ENCODE results near the gene CELSR2. TPM values are rescaled to one million over a fixed set of nuclear protein-coding genes. Genes with fewer than 3 reads are reported as not detected.

Gene CELSR2
- total and polyA plus RNA-seq, 2 experiments from 2014 or later = 11.2 to 35.1 TPM

- Histone ChIP-seq H2AFZ (no peak overlapping the region), H3K4me2 (no peak overlapping the region), H3F3A (replicated peaks; ENCODE audit: low read depth) (no peaks in the 10 kb centered on the region), H3K27me3 (ENCODE audit: insufficient read depth) (no peaks in the 10 kb centered on the region), H3K4me3 (no peak overlapping the region), H3K79me2 (replicated peaks; ENCODE audit: insufficient read depth) (no peaks in the 10 kb centered on the region), H3K9me2 (ENCODE audit: insufficient read depth) (no peaks in the 10 kb centered on the region), H3K27ac (ENCODE audit: low read depth) (no peak overlapping the region), H3K4me1 (ENCODE audit: insufficient read depth) (peaks cover 6% of the 10 kb centered on the region), H3K36me3 (ENCODE audit: insufficient read depth) (no peaks in the 10 kb centered on the region), H4K20me1 (replicated peaks; ENCODE audit: insufficient read depth) (no peaks in the 10 kb centered on the region)
- Mint-ChIP-seq H3K4me3 (no peak overlapping the region), H3K36me3 (ENCODE audit: low read depth) (no peaks in the 10 kb centered on the region), H3K27me3 (ENCODE audit: insufficient read depth, low read depth, poor library complexity) (no peaks in the 10 kb centered on the region), H3K4me1 (peaks cover 6% of the 10 kb centered on the region; the same call in 2 of the 3 replicates), H3K9me3 (no peaks in the 10 kb centered on the region), H3K27ac (no peak overlapping the region)
- no peak for ATAC-seq
- DNase-seq (ENCODE audit: low spot score) = no peak
- TF ChIP-seq EZH2phosphoT487 (IDR thresholded peaks at IDR 0.05; ENCODE audit: unreplicated experiment) = no peak
- no peak for TF ChIP-seq REST (IDR thresholded peaks at IDR 0.05; ENCODE audit: unreplicated experiment)
- no peak for TF ChIP-seq ZNF331 (CRISPR knock-in tag; IDR thresholded peaks at IDR 0.05; ENCODE audit: low read depth)
- no peak for TF ChIP-seq NANOG (IDR thresholded peaks at IDR 0.05; ENCODE audit: borderline replicate concordance)
- TF ChIP-seq STAT1 (IDR thresholded peaks at IDR 0.05; ENCODE audit: unreplicated experiment) = no peak
- no peak for TF ChIP-seq CTCF (conservative IDR thresholded peaks at IDR 0.05; ENCODE audit: low read depth in 2 of 2)
- no peak for TF ChIP-seq ETS1 (IDR thresholded peaks at IDR 0.05)
- TF ChIP-seq ZNF114 (CRISPR knock-in tag; IDR thresholded peaks at IDR 0.05) = no peak
- no peak for TF ChIP-seq ZNF462 (CRISPR knock-in tag; IDR thresholded peaks at IDR 0.05)
- no peak for TF ChIP-seq JUNB (IDR thresholded peaks at IDR 0.05; ENCODE audit: unreplicated experiment)
- no peak for TF ChIP-seq CREB1 (CRISPR knock-in tag; IDR thresholded peaks at IDR 0.05; ENCODE audit: low read depth)
- no peak for TF ChIP-seq EZH2 (IDR thresholded peaks at IDR 0.05; ENCODE audit: low read depth, unreplicated experiment)
- TF ChIP-seq POLR2AphosphoS5 (IDR thresholded peaks at IDR 0.05; ENCODE audit: low read depth) = no peak
These were observed 40.9 kb upstream of the CELSR2 start for GRCh38 chr1:109208394-109208793.
